GM23338 (cell line): Measurements from ENCODE around the gene E4F1. TPM values are rescaled to one million over a fixed set of nuclear protein-coding genes. Genes with fewer than 3 reads are reported as not detected.

Experiments
- ATAC-seq: fragments of 200-7000 bp; cut with Tn5 transposase; 3 replicates; pipeline ENCODE4 v1.9.1; 2020
- DNase-seq: peaks from one replicate; pipeline ENCODE4 v3.0.0-alpha.2; 2015; ENCODE audit warnings: low spot score
- H2AFZ ChIP-seq: fragments of 200-600 bp; sonication (generic); 2 replicates; pipeline ENCODE4 v1.8.0; 2016; ENCODE audit warnings: antibody characterized with exemption, mild to moderate bottlenecking, moderate library complexity
- H3F3A ChIP-seq: fragments of 200-600 bp; sonication (generic); replicated peaks from 2 replicates; pipeline ENCODE4 v1.8.0; 2017; ENCODE audit warnings: antibody characterized with exemption, mixed run types, low read depth
- H3K27ac ChIP-seq: fragments of 200-600 bp; sonication (generic); 2 replicates; pipeline ENCODE4 v1.6.1; 2016; ENCODE audit warnings: low read depth
- H3K27me3 ChIP-seq: fragments of 200-600 bp; sonication (generic); 2 replicates; pipeline ENCODE4 v1.8.0; 2016; ENCODE audit warnings: mild to moderate bottlenecking, mixed run types, moderate library complexity; ENCODE audit not compliant: insufficient read depth
- H3K36me3 ChIP-seq: fragments of 200-600 bp; sonication (generic); 2 replicates; pipeline ENCODE4 v1.8.0; 2016; ENCODE audit warnings: mild to moderate bottlenecking; ENCODE audit not compliant: insufficient read depth
- H3K4me1 ChIP-seq: fragments of 200-600 bp; sonication (generic); 2 replicates; pipeline ENCODE4 v1.8.0; 2016; ENCODE audit warnings: mild to moderate bottlenecking, moderate library complexity; ENCODE audit not compliant: insufficient read depth
- H3K4me2 ChIP-seq: fragments of 200-600 bp; sonication (generic); 2 replicates; pipeline ENCODE4 v1.7.1; 2017; ENCODE audit warnings: mixed run types
- H3K4me3 ChIP-seq: fragments of 200-600 bp; sonication (generic); 2 replicates; pipeline ENCODE4 v1.6.1; 2016; ENCODE audit warnings: mixed run types
- H3K79me2 ChIP-seq: fragments of 200-600 bp; sonication (generic); replicated peaks from 2 replicates; pipeline ENCODE4 v1.8.0; 2017; ENCODE audit warnings: mild to moderate bottlenecking; ENCODE audit not compliant: insufficient read depth
- H3K9me2 ChIP-seq: fragments of 200-600 bp; sonication (generic); 2 replicates; pipeline ENCODE4 v1.8.0; 2017; ENCODE audit not compliant: insufficient read depth
- H4K20me1 ChIP-seq: fragments of 200-600 bp; sonication (generic); replicated peaks from 2 replicates; pipeline ENCODE4 v1.8.0; 2017; ENCODE audit warnings: mild to moderate bottlenecking; ENCODE audit not compliant: insufficient read depth
- H3K27ac Mint-ChIP-seq: 2 replicates; pipeline ENCODE4 v1.8.0; 2020; ENCODE audit warnings: inconsistent platforms, mild to moderate bottlenecking, moderate library complexity, mixed read lengths
- H3K27me3 Mint-ChIP-seq: 3 replicates; pipeline ENCODE4 v1.8.0; 2022; ENCODE audit warnings: low read depth, mild to moderate bottlenecking, moderate library complexity, mixed read lengths, inconsistent platforms; ENCODE audit not compliant: insufficient read depth, poor library complexity
- H3K36me3 Mint-ChIP-seq: 3 replicates; pipeline ENCODE4 v1.8.0; 2021; ENCODE audit warnings: low read depth, mild to moderate bottlenecking, inconsistent platforms, moderate library complexity, mixed read lengths
- H3K4me1 Mint-ChIP-seq: 3 replicates; pipeline ENCODE4 v1.8.0; 2020; ENCODE audit warnings: mild to moderate bottlenecking, inconsistent platforms, mixed read lengths
- H3K4me3 Mint-ChIP-seq: 3 replicates; pipeline ENCODE4 v1.8.0; 2021; ENCODE audit warnings: moderate library complexity, mild to moderate bottlenecking, inconsistent platforms, mixed read lengths
- H3K9me3 Mint-ChIP-seq: 3 replicates; pipeline ENCODE4 v1.8.0; 2020; ENCODE audit warnings: moderate library complexity, mild to moderate bottlenecking, inconsistent platforms, mixed read lengths
- ZNF331 ChIP-seq: fragments of 250-450 bp; sonication (Bioruptor Pico); IDR thresholded peaks from 2 replicates; pipeline ENCODE4 v1.5.0; 2020; ENCODE audit warnings: low read depth, mild to moderate bottlenecking, moderate library complexity
- polyA plus RNA-seq: library from polyadenylated mRNA; unstranded; fragments of >200 nt; fragmentation: Nextera tagmentation; extraction: Ambion mirVana; gene quantifications from 2 replicates; pipeline ENCODE4 v1.2.1, GENCODE V29; 2016
- total RNA-seq: library from RNA; depleted of rRNA; stranded (reverse); fragments of >200 nt; shearing (Covaris generic); gene quantifications from 2 replicates; pipeline ENCODE4 v1.2.3, GENCODE V29; 2014
- TF ChIP-seq, protein P1 (sequence below): IDR thresholded peaks from 2 replicates; pipeline ENCODE4 v1.6.1; 2016; ENCODE audit warnings: antibody characterized with exemption
- TF ChIP-seq, protein P2 (sequence below), 2 experiments: fragments of 200-600 bp in 1 of 2; sonication (generic) in 1 of 2; conservative IDR thresholded peaks; 2 replicates each; pipeline versions ENCODE4 v1.5.1 to v1.6.1; 2016 to 2017; ENCODE audit warnings: antibody characterized with exemption in 2 of 2, low read depth in 2 of 2, mild to moderate bottlenecking in 2 of 2, moderate library complexity in 1 of 2
- TF ChIP-seq, protein P3 (sequence below): IDR thresholded peaks from one replicate; pipeline ENCODE4 v1.6.1; 2018; ENCODE audit warnings: antibody characterized with exemption; ENCODE audit not compliant: unreplicated experiment

E4F1 gene
- total and polyA plus RNA-seq, 2 experiments from 2014 or later: 22.6 to 45.5 TPM

DNA sequence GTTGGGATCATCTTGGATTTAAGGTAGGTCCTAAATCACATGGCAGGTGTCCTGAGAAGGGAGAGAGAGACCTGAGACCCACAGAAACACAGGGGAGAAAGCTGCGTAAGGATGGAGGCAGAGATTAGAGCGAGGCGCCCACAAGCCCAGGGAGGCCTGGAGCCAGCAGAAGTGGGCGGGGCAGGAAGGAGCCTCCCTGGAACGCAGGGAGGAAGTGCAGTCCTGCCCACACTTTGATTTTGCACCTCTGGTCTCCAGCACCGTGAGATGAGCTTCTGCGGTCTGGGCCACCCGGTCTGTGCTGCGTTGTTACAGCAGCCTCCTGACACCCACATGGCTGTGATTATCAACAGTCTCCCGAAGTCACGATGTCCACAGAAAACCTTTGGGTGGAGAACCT lies 19.2 kb downstream of the E4F1 start:
- H3K36me3 Mint-ChIP-seq: peaks cover 46% of the 10 kb centered on the region
- no peak for ATAC-seq

GRCh38 chr16:2243031-2243528 lies 19.7 kb downstream of the E4F1 start:
- Mint-ChIP-seq H3K27ac (no peak overlapping the region), H3K4me1 (no peaks in the 10 kb centered on the region), H3K9me3 (no peaks in the 10 kb centered on the region), H3K4me3 (no peak overlapping the region), H3K36me3 (peaks cover 51% of the 10 kb centered on the region), H3K27me3 (peaks cover 11% of the 10 kb centered on the region)
- H3K4me1 ChIP-seq: no peaks in the 10 kb centered on the region
- peaks cover 8% of the 10 kb centered on the region; the same call in 1 of the 2 replicates for H3F3A ChIP-seq
- peak; percentile 69 for DNase-seq
- H3K4me3 ChIP-seq: no peak overlapping the region
- no peaks in the 10 kb centered on the region; the same call in 1 of the 2 replicates for H3K27me3 ChIP-seq
- no peak overlapping the region for H2AFZ ChIP-seq
- peaks cover 4% of the 10 kb centered on the region; the same call in 1 of the 2 replicates for H3K36me3 ChIP-seq
- no peak overlapping the region for H3K4me2 ChIP-seq
- H3K79me2 ChIP-seq: peaks cover 6% of the 10 kb centered on the region; the same call in 1 of the 2 replicates
- ATAC-seq: peak; percentile 25
- TF ChIP-seq, protein P1, sequence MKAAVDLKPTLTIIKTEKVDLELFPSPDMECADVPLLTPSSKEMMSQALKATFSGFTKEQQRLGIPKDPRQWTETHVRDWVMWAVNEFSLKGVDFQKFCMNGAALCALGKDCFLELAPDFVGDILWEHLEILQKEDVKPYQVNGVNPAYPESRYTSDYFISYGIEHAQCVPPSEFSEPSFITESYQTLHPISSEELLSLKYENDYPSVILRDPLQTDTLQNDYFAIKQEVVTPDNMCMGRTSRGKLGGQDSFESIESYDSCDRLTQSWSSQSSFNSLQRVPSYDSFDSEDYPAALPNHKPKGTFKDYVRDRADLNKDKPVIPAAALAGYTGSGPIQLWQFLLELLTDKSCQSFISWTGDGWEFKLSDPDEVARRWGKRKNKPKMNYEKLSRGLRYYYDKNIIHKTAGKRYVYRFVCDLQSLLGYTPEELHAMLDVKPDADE: no peak
- TF ChIP-seq, protein P2, sequence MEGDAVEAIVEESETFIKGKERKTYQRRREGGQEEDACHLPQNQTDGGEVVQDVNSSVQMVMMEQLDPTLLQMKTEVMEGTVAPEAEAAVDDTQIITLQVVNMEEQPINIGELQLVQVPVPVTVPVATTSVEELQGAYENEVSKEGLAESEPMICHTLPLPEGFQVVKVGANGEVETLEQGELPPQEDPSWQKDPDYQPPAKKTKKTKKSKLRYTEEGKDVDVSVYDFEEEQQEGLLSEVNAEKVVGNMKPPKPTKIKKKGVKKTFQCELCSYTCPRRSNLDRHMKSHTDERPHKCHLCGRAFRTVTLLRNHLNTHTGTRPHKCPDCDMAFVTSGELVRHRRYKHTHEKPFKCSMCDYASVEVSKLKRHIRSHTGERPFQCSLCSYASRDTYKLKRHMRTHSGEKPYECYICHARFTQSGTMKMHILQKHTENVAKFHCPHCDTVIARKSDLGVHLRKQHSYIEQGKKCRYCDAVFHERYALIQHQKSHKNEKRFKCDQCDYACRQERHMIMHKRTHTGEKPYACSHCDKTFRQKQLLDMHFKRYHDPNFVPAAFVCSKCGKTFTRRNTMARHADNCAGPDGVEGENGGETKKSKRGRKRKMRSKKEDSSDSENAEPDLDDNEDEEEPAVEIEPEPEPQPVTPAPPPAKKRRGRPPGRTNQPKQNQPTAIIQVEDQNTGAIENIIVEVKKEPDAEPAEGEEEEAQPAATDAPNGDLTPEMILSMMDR (conservative IDR thresholded peaks at IDR 0.05; ENCODE audit: low read depth in 2 of 2): peak; percentile 49 to 66; a peak in 3 of 4 replicates
- no peaks in the 10 kb centered on the region for H3K9me2 ChIP-seq
- H3K27ac ChIP-seq: no peak overlapping the region
- H4K20me1 ChIP-seq: no peaks in the 10 kb centered on the region; the same call in none of the 2 replicates

More for the DNA sequence above, 19.2 kb downstream of the E4F1 start:
- TF ChIP-seq, protein P1: no peak
- no peak for TF ChIP-seq ZNF331 (CRISPR knock-in tag)
- TF ChIP-seq, protein P3, sequence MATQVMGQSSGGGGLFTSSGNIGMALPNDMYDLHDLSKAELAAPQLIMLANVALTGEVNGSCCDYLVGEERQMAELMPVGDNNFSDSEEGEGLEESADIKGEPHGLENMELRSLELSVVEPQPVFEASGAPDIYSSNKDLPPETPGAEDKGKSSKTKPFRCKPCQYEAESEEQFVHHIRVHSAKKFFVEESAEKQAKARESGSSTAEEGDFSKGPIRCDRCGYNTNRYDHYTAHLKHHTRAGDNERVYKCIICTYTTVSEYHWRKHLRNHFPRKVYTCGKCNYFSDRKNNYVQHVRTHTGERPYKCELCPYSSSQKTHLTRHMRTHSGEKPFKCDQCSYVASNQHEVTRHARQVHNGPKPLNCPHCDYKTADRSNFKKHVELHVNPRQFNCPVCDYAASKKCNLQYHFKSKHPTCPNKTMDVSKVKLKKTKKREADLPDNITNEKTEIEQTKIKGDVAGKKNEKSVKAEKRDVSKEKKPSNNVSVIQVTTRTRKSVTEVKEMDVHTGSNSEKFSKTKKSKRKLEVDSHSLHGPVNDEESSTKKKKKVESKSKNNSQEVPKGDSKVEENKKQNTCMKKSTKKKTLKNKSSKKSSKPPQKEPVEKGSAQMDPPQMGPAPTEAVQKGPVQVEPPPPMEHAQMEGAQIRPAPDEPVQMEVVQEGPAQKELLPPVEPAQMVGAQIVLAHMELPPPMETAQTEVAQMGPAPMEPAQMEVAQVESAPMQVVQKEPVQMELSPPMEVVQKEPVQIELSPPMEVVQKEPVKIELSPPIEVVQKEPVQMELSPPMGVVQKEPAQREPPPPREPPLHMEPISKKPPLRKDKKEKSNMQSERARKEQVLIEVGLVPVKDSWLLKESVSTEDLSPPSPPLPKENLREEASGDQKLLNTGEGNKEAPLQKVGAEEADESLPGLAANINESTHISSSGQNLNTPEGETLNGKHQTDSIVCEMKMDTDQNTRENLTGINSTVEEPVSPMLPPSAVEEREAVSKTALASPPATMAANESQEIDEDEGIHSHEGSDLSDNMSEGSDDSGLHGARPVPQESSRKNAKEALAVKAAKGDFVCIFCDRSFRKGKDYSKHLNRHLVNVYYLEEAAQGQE: no peak
- Mint-ChIP-seq H3K27me3 (peaks cover 13% of the 10 kb centered on the region), H3K4me3 (no peak overlapping the region; the same call in 2 of the 3 replicates), H3K9me3 (no peaks in the 10 kb centered on the region), H3K4me1 (no peaks in the 10 kb centered on the region), H3K27ac (no peak overlapping the region)
- no peaks in the 10 kb centered on the region; the same call in none of the 2 replicates for H4K20me1 ChIP-seq
- peaks cover 4% of the 10 kb centered on the region; the same call in 1 of the 2 replicates for H3K27me3 ChIP-seq
- H3K27ac ChIP-seq: no peak overlapping the region
- no peak for DNase-seq
- H3K36me3 ChIP-seq: peaks cover 4% of the 10 kb centered on the region; the same call in 1 of the 2 replicates
- no peak overlapping the region for H3K4me3 ChIP-seq
- H3K9me2 ChIP-seq: no peaks in the 10 kb centered on the region
- no peaks in the 10 kb centered on the region for H3K4me1 ChIP-seq
- 0 out of 2 replicates have a peak, but pooled peaks cover 2% of the 10 kb centered on the region for H3K79me2 ChIP-seq
- H2AFZ ChIP-seq: no peak overlapping the region
- no peak overlapping the region for H3K4me2 ChIP-seq
- peaks cover 8% of the 10 kb centered on the region; the same call in 1 of the 2 replicates for H3F3A ChIP-seq
